ENCODE data around the gene AP4B1.
A peak's percentile ranks its signal among the peaks of the same experiment; 100 is the strongest.

AP4B1 gene

GRCh38 chr1:113935176-113935575, 30.6 kb upstream of the AP4B1 start:
- H3K4me3 ChIP-seq: no peak overlapping the region
- H3K36me3 ChIP-seq (ENCODE audit: insufficient read depth, low read length): peaks cover 21% of the 10 kb centered on the region
- H3K9ac ChIP-seq (ENCODE audit: insufficient read length): no peak overlapping the region
- H3K27ac ChIP-seq: 0 out of 2 replicates have a peak overlapping the region, but pooled peaks have one; percentile 16
- DNase-seq (ENCODE audit: low read depth, low spot score): no peak
- TF ChIP-seq POLR2AphosphoS5 (IDR thresholded peaks at IDR 0.05; ENCODE audit: borderline replicate concordance, low read depth, low read length): no peak
- no peaks in the 10 kb centered on the region for H3K9me3 ChIP-seq (ENCODE audit: low read depth, low read length)

- H3K4me3 ChIP-seq: no peak overlapping the region
- H3K9me3 ChIP-seq (ENCODE audit: low read depth, low read length): no peaks in the 10 kb centered on the region
- peak overlapping the region; percentile 29; the same call in 1 of the 2 replicates for H3K27ac ChIP-seq
- peaks cover 18% of the 10 kb centered on the region for H3K36me3 ChIP-seq (ENCODE audit: insufficient read depth, low read length)
- no peak overlapping the region for H3K9ac ChIP-seq (ENCODE audit: insufficient read length)
- no peak for DNase-seq (ENCODE audit: low read depth, low spot score)
- TF ChIP-seq EZH2 (IDR thresholded peaks at IDR 0.05): no peak
- TF ChIP-seq POLR2AphosphoS5 (IDR thresholded peaks at IDR 0.05; ENCODE audit: borderline replicate concordance, low read depth, low read length): no peak
- no peak for TF ChIP-seq FOXP2 (optimal IDR thresholded peaks at IDR 0.05; ENCODE audit: control extremely low read depth, extremely low read length, insufficient read depth)
Measured at GRCh38 chr1:113934511-113935055, 30.0 kb upstream of the AP4B1 start.

GRCh38 chr1:113934006-113934405, 29.4 kb upstream of the AP4B1 start:
- Histone ChIP-seq H3K36me3 (ENCODE audit: insufficient read depth, low read length) (peaks cover 18% of the 10 kb centered on the region), H3K27ac (peak overlapping the region; percentile 29; the same call in 1 of the 2 replicates), H3K4me3 (no peak overlapping the region), H3K9ac (ENCODE audit: insufficient read length) (no peak overlapping the region), H3K9me3 (ENCODE audit: low read depth, low read length) (no peaks in the 10 kb centered on the region)
- no peak for TF ChIP-seq EZH2 (IDR thresholded peaks at IDR 0.05)
- no peak for TF ChIP-seq POLR2AphosphoS5 (IDR thresholded peaks at IDR 0.05; ENCODE audit: borderline replicate concordance, low read depth, low read length)
- no peak for TF ChIP-seq FOXP2 (optimal IDR thresholded peaks at IDR 0.05; ENCODE audit: control extremely low read depth, extremely low read length, insufficient read depth)
- no peak for DNase-seq (ENCODE audit: low read depth, low spot score)

- no peak for TF ChIP-seq POLR2AphosphoS5 (IDR thresholded peaks at IDR 0.05; ENCODE audit: borderline replicate concordance, low read depth, low read length)
- TF ChIP-seq FOXP2 (optimal IDR thresholded peaks at IDR 0.05; ENCODE audit: control extremely low read depth, extremely low read length, insufficient read depth): no peak
- no peak for TF ChIP-seq EZH2 (IDR thresholded peaks at IDR 0.05)
- Histone ChIP-seq H3K4me3 (peak overlapping the region; percentile 99), H3K9me3 (ENCODE audit: low read depth, low read length) (no peaks in the 10 kb centered on the region), H3K9ac (ENCODE audit: insufficient read length) (peak overlapping the region; percentile 87), H3K36me3 (ENCODE audit: insufficient read depth, low read length) (peaks cover 18% of the 10 kb centered on the region), H3K27ac (peak overlapping the region; percentile 88)
- DNase-seq (ENCODE audit: low read depth, low spot score): no peak
Measured at GRCh38 chr1:113931451-113931851, 26.9 kb upstream of the AP4B1 start.

- Histone ChIP-seq H3K27ac (peak overlapping the region; percentile 88), H3K36me3 (ENCODE audit: insufficient read depth, low read length) (peaks cover 18% of the 10 kb centered on the region), H3K4me3 (peak overlapping the region; percentile 99), H3K9me3 (ENCODE audit: low read depth, low read length) (no peaks in the 10 kb centered on the region), H3K9ac (ENCODE audit: insufficient read length) (peak overlapping the region; percentile 87)
- DNase-seq (ENCODE audit: low read depth, low spot score): no peak
- TF ChIP-seq POLR2AphosphoS5 (IDR thresholded peaks at IDR 0.05; ENCODE audit: borderline replicate concordance, low read depth, low read length) (no peak), EZH2 (IDR thresholded peaks at IDR 0.05) (no peak), FOXP2 (optimal IDR thresholded peaks at IDR 0.05; ENCODE audit: control extremely low read depth, extremely low read length, insufficient read depth) (no peak)
Measured at GRCh38 chr1:113930499-113931161, 26.0 kb upstream of the AP4B1 start.

GRCh38 chr1:113929750-113930498, 25.3 kb upstream of the AP4B1 start:
- H3K27ac ChIP-seq: peak overlapping the region; percentile 88
- peaks cover 14% of the 10 kb centered on the region for H3K36me3 ChIP-seq (ENCODE audit: insufficient read depth, low read length)
- peak overlapping the region; percentile 87 for H3K9ac ChIP-seq (ENCODE audit: insufficient read length)
- TF ChIP-seq FOXP2 (optimal IDR thresholded peaks at IDR 0.05; ENCODE audit: control extremely low read depth, extremely low read length, insufficient read depth) (no peak), EZH2 (IDR thresholded peaks at IDR 0.05) (no peak), POLR2AphosphoS5 (IDR thresholded peaks at IDR 0.05; ENCODE audit: borderline replicate concordance, low read depth, low read length) (no peak)
- no peak for DNase-seq (ENCODE audit: low read depth, low spot score)
- H3K9me3 ChIP-seq (ENCODE audit: low read depth, low read length): no peaks in the 10 kb centered on the region
- peak overlapping the region; percentile 99 for H3K4me3 ChIP-seq

- Histone ChIP-seq H3K4me3 (peak within 1 kb of the TSS; percentile 99), H3K27ac (peak within 1 kb of the TSS; percentile 88), H3K9me3 (ENCODE audit: low read depth, low read length) (no peaks in the 10 kb centered on the region), H3K36me3 (ENCODE audit: insufficient read depth, low read length) (peaks cover 8% of the 10 kb centered on the region), H3K9ac (ENCODE audit: insufficient read length) (peak within 1 kb of the TSS; percentile 87)
- TF ChIP-seq POLR2AphosphoS5 (IDR thresholded peaks at IDR 0.05; ENCODE audit: borderline replicate concordance, low read depth, low read length): peak; percentile 80
- no peak for TF ChIP-seq EZH2 (IDR thresholded peaks at IDR 0.05)
- no peak for DNase-seq (ENCODE audit: low read depth, low spot score)
Measured at GRCh38 chr1:113928941-113929749, 24.5 kb upstream of the AP4B1 start, which contains the start of gene HIPK1. TSS of gene HIPK1 (plus strand) at chr1:113929324.
